ENCODE measurements around the gene EPB41L4A.

EPB41L4A gene

DNA sequence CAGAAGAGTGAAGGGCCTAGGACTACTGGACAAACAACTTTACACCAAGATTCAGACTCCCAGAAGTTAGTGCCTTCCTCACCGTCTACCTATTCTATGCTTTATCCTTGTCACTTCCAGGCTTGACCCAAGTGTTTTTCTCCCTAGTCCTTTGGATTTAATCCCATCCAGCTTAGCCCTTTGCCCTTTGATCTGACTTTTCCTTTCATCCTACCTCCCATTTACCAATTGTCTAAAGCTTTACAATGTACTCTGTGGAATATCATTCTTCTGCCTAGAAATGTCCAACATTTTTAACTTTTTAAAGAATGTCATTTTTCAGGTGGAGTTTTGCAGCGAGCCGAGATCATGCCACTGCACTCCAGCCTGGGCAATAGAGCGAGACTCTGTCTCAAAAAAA lies 292.1 kb downstream of the EPB41L4A start:
- no peak for TF ChIP-seq CTCF (IDR thresholded peaks at IDR 0.05)
- no peak overlapping the region for H3K4me3 ChIP-seq (ENCODE audit: low read depth, low read length)
- H3K36me3 ChIP-seq (ENCODE audit: control insufficient read depth, insufficient read depth, low read length) = no peaks in the 10 kb centered on the region
- no peak overlapping the region for H3K4me2 ChIP-seq (ENCODE audit: low read length)
- no peak overlapping the region for H3K27ac ChIP-seq
- H3K79me2 ChIP-seq = no peaks in the 10 kb centered on the region
- no peak overlapping the region for H2AFZ ChIP-seq
- H3K9ac ChIP-seq = no peak overlapping the region
- H3K9me3 ChIP-seq (ENCODE audit: control insufficient read depth, low read length) = no peaks in the 10 kb centered on the region
- no peaks in the 10 kb centered on the region for H3K27me3 ChIP-seq (ENCODE audit: control insufficient read depth, insufficient read depth, low read length)
- no peaks in the 10 kb centered on the region for H3K4me1 ChIP-seq

DNA sequence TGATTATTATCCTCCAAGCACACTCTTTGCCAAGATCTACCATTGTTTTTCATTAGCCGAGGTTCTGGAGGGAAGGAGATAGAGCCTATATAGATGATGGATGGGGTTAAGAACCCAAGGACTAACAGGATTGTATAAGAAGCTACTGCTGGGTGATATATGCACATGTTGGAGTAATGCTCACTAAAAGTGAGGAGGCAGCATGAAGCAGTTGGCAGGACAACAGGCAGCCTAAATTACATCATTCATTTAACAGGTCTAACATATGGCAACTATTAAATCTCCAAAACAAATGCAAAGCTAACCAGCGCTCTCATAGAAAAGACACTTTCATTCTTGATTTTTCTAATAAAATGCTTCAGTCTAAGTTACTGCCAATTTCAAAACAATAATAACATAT lies 293.2 kb downstream of the EPB41L4A start:
- H2AFZ ChIP-seq = no peak overlapping the region
- H3K9me3 ChIP-seq (ENCODE audit: control insufficient read depth, low read length) = no peaks in the 10 kb centered on the region
- H3K4me2 ChIP-seq (ENCODE audit: low read length) = no peak overlapping the region
- TF ChIP-seq CTCF (IDR thresholded peaks at IDR 0.05) = no peak
- no peak overlapping the region for H3K4me3 ChIP-seq (ENCODE audit: low read depth, low read length)
- H3K27ac ChIP-seq = no peak overlapping the region
- H3K79me2 ChIP-seq = no peaks in the 10 kb centered on the region
- no peaks in the 10 kb centered on the region for H3K4me1 ChIP-seq
- no peak overlapping the region for H3K9ac ChIP-seq
- H3K36me3 ChIP-seq (ENCODE audit: control insufficient read depth, insufficient read depth, low read length) = no peaks in the 10 kb centered on the region
- H3K27me3 ChIP-seq (ENCODE audit: control insufficient read depth, insufficient read depth, low read length) = no peaks in the 10 kb centered on the region

- H2AFZ ChIP-seq = no peak overlapping the region
- no peaks in the 10 kb centered on the region for H3K9me3 ChIP-seq (ENCODE audit: control insufficient read depth, low read length)
- H3K36me3 ChIP-seq (ENCODE audit: control insufficient read depth, insufficient read depth, low read length) = no peaks in the 10 kb centered on the region
- H3K4me2 ChIP-seq (ENCODE audit: low read length) = no peak overlapping the region
- H3K4me1 ChIP-seq = no peaks in the 10 kb centered on the region
- no peak overlapping the region for H3K4me3 ChIP-seq (ENCODE audit: low read depth, low read length)
- TF ChIP-seq CTCF (IDR thresholded peaks at IDR 0.05) = no peak
- no peak overlapping the region for H3K9ac ChIP-seq
- no peaks in the 10 kb centered on the region for H3K79me2 ChIP-seq
- no peak overlapping the region for H3K27ac ChIP-seq
- no peaks in the 10 kb centered on the region for H3K27me3 ChIP-seq (ENCODE audit: control insufficient read depth, insufficient read depth, low read length)
Measured at GRCh38 chr5:112124788-112125187, 294.3 kb downstream of the EPB41L4A start.

DNA sequence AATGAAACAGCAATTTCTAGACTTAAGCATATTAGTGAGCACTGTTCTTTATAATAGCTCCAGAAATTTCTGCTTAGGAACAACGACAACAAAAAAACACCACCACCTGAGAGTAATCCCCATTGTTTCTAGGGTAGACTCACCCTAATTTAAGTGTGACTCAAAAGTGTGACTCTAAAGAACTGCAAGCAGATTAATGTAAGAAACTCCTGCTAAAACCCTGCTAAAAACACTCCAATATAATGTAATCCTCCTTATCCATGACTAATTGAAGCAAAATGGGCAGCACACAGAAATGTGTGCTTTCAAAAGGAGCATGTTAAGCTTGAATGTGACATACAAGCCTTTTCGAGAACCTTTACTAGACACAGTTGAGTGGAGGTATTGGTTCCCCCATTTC lies 296.0 kb downstream of the EPB41L4A start:
- Histone ChIP-seq H3K4me2 (ENCODE audit: low read length) (no peak overlapping the region), H3K4me1 (no peaks in the 10 kb centered on the region), H2AFZ (no peak overlapping the region), H3K27ac (no peak overlapping the region), H3K4me3 (ENCODE audit: low read depth, low read length) (no peak overlapping the region), H3K9ac (no peak overlapping the region), H3K79me2 (no peaks in the 10 kb centered on the region), H3K27me3 (ENCODE audit: control insufficient read depth, insufficient read depth, low read length) (no peaks in the 10 kb centered on the region), H3K9me3 (ENCODE audit: control insufficient read depth, low read length) (no peaks in the 10 kb centered on the region), H3K36me3 (ENCODE audit: control insufficient read depth, insufficient read depth, low read length) (no peaks in the 10 kb centered on the region)
- TF ChIP-seq CTCF (IDR thresholded peaks at IDR 0.05) = no peak

- Histone ChIP-seq H3K36me3 (ENCODE audit: control insufficient read depth, insufficient read depth, low read length) (no peaks in the 10 kb centered on the region), H3K79me2 (no peaks in the 10 kb centered on the region), H3K4me2 (ENCODE audit: low read length) (no peak overlapping the region), H2AFZ (no peak overlapping the region), H3K4me1 (no peaks in the 10 kb centered on the region), H3K9me3 (ENCODE audit: control insufficient read depth, low read length) (no peaks in the 10 kb centered on the region), H3K9ac (no peak overlapping the region), H3K27me3 (ENCODE audit: control insufficient read depth, insufficient read depth, low read length) (no peaks in the 10 kb centered on the region), H3K4me3 (ENCODE audit: low read depth, low read length) (no peak overlapping the region), H3K27ac (no peak overlapping the region)
- no peak for TF ChIP-seq CTCF (IDR thresholded peaks at IDR 0.05)
Measured at GRCh38 chr5:112122353-112122752, 296.7 kb downstream of the EPB41L4A start.

Data from parathyroid adenoma (tissue), 2 donors.